PFSK-1 (cell line): ENCODE data around the gene LRRC3.

Experiments used
- FOXP2 ChIP-seq: optimal IDR thresholded peaks from 2 replicates; pipeline ENCODE3; 2011; ENCODE audit warnings: borderline replicate concordance, control low read depth, inconsistent platforms; ENCODE audit not compliant: insufficient read depth; ENCODE audit errors: extremely low read length, extremely low read depth
- POLR2AphosphoS5 ChIP-seq: IDR thresholded peaks from 2 replicates; pipeline ENCODE4 v1.6.1; 2012; ENCODE audit warnings: low read depth, mild to moderate bottlenecking, control low read depth, low read length, moderate library complexity
- REST ChIP-seq, 2 experiments: IDR thresholded peaks; 2 replicates each; pipeline versions ENCODE4 v1.6.1 to v1.8.0; 2011 to 2012; ENCODE audit warnings: low read depth in 2 of 2, low read length in 2 of 2, control low read depth in 1 of 2, inconsistent platforms in 1 of 2, mild to moderate bottlenecking in 1 of 2, moderate library complexity in 1 of 2; ENCODE audit not compliant: insufficient read depth in 1 of 2
- SIN3A ChIP-seq: IDR thresholded peaks from 2 replicates; pipeline ENCODE4 v1.6.1; 2012; ENCODE audit warnings: mild to moderate bottlenecking, low read length, moderate library complexity, borderline replicate concordance; ENCODE audit not compliant: insufficient read depth
- TAF1 ChIP-seq: IDR thresholded peaks from 2 replicates; pipeline ENCODE4 v1.6.1; 2012; ENCODE audit warnings: low read length, control low read depth, borderline replicate concordance; ENCODE audit not compliant: insufficient read depth

Gene LRRC3

GRCh38 chr21:44434568-44434925, 20.8 kb upstream of the LRRC3 start:
- TF ChIP-seq POLR2AphosphoS5 (no peak), SIN3A (no peak), REST (IDR thresholded peaks at IDR 0.05; ENCODE audit: insufficient read depth in 1 of 2, low read depth in 2 of 2, low read length in 2 of 2) (no peak), FOXP2 (no peak), TAF1 (no peak)

DNA sequence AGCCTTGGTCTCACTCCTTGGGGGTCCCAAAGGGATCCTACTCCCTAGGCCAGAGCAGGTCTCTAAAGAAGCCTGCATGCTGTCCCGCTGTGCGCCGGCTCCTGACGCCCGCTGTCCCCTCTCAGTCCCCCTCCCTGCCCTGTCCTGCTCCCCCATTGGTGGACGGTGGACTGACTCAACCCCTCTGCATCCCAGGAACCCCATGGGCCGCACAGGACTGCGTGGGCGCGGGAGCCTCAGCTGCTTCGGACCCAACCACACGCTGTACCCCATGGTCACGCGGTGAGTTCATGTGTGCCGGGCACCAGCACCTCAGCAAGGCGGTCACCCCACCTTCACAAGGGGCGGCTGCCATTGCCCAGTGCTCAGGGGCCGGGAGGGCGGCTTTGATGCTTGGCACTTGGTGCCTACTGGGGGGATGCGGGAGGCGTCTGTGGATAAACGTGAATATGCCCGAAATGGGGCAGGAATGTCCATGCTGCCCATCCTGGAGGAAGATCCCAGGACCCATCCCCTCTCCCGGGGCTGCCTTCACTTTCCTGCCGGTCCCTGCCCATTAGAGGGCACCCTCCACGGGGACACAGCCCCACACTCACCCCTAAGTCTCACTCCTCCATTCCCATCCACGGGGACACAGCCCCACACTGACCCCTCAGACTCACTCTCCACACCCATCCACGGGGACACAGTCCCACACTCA, 20.2 kb upstream of the LRRC3 start:
- TF ChIP-seq FOXP2 (no peak), TAF1 (no peak), SIN3A (no peak), REST (IDR thresholded peaks at IDR 0.05; ENCODE audit: insufficient read depth in 1 of 2, low read depth in 2 of 2, low read length in 2 of 2) (no peak), POLR2AphosphoS5 (no peak)

DNA sequence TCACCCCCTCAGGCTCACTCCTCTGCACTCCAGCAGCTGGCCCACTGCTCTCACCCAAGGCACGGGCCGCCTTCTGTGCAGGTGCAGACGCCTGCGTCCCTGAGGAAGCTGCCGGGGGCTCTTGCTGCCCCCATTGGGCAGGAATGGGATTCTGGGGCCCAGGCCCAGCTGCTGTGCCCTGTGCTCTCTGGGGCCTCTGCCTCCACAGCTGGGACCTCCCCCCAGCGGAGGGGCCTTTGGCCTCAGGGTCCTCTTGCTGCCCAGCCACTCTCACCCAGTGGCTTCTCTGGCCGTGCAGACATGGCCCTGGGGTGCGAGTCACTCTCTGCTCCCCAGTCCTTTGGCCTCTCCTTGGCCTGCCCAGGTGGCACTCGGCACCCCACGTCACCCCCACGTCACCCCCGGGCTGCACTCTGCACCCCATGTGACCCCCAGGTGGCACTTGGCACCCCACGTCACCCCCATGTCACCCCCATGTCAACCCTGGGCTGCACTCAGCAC, 19.1 kb upstream of the LRRC3 start:
- no peak for TF ChIP-seq SIN3A
- no peak for TF ChIP-seq TAF1
- TF ChIP-seq FOXP2, result no peak
- TF ChIP-seq REST (IDR thresholded peaks at IDR 0.05; ENCODE audit: insufficient read depth in 1 of 2, low read depth in 2 of 2, low read length in 2 of 2), result no peak
- TF ChIP-seq POLR2AphosphoS5, result no peak

- TF ChIP-seq FOXP2 (no peak), TAF1 (no peak), SIN3A (no peak), POLR2AphosphoS5 (no peak), REST (IDR thresholded peaks at IDR 0.05; ENCODE audit: insufficient read depth in 1 of 2, low read depth in 2 of 2, low read length in 2 of 2) (no peak)
These were observed 18.4 kb upstream of the LRRC3 start for GRCh38 chr21:44436958-44437357.
